Measurements from ENCODE around the gene ETNPPL.

GRCh38 chr4:108709234-108709633 lies 53.6 kb downstream of the ETNPPL start:
- TF ChIP-seq, protein P1, sequence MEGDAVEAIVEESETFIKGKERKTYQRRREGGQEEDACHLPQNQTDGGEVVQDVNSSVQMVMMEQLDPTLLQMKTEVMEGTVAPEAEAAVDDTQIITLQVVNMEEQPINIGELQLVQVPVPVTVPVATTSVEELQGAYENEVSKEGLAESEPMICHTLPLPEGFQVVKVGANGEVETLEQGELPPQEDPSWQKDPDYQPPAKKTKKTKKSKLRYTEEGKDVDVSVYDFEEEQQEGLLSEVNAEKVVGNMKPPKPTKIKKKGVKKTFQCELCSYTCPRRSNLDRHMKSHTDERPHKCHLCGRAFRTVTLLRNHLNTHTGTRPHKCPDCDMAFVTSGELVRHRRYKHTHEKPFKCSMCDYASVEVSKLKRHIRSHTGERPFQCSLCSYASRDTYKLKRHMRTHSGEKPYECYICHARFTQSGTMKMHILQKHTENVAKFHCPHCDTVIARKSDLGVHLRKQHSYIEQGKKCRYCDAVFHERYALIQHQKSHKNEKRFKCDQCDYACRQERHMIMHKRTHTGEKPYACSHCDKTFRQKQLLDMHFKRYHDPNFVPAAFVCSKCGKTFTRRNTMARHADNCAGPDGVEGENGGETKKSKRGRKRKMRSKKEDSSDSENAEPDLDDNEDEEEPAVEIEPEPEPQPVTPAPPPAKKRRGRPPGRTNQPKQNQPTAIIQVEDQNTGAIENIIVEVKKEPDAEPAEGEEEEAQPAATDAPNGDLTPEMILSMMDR (IDR thresholded peaks at IDR 0.05; ENCODE audit: borderline replicate concordance, extremely low read depth, low read length, poor library complexity, severe bottlenecking), result no peak
- no peak for TF ChIP-seq EZH2 (IDR thresholded peaks at IDR 0.05; ENCODE audit: borderline replicate concordance, low read depth, low read length, severe bottlenecking)

All from DND-41 (cell line).